IMR-90 (cell line): Measurements from ENCODE around the gene C14orf93. TPM values are rescaled to one million over a fixed set of nuclear protein-coding genes. Genes with fewer than 3 reads are reported as not detected.

Source experiments
- ATAC-seq: fragments of 200-7000 bp; cut with Tn5 transposase; 2 replicates; pipeline ENCODE4 v1.9.1; 2020; ENCODE audit warnings: low read depth, mild to moderate bottlenecking, moderate library complexity
- BruUV-seq: library from RNA; stranded (reverse); fragments of 400-500 nt; replicated peaks from 2 replicates; lab custom pipeline; 2021; lab: Mats Ljungman, UMichigan
- CTCF ChIA-PET: fragments of 300-600 bp; formaldehyde crosslinking; extraction: SDS; loops from one replicate; lab custom pipeline; 2021; ENCODE audit warnings: antibody characterized with exemption; lab: Yijun Ruan, JAX
- POLR2A ChIA-PET: fragments of 300-600 bp; sonication (Branson Sonifier 250); formaldehyde crosslinking; loops from one replicate; lab custom pipeline; 2022; ENCODE audit warnings: antibody characterized with exemption; ENCODE audit not compliant: unreplicated experiment; lab: Charles Lee
- DNase-seq: peaks from one replicate; pipeline ENCODE4 v3.0.0; 2013
- H2AFZ ChIP-seq: replicated peaks from 2 replicates; pipeline ENCODE3; 2013; ENCODE audit warnings: low read length, mild to moderate bottlenecking; ENCODE audit not compliant: poor library complexity
- H2AK5ac ChIP-seq: 2 replicates; pipeline ENCODE4 v1.6.1; 2013; ENCODE audit warnings: low read depth, low read length, inconsistent platforms
- H2AK9ac ChIP-seq: replicated peaks from 2 replicates; pipeline ENCODE3; 2013; ENCODE audit warnings: mild to moderate bottlenecking, low read depth, low read length, moderate library complexity; ENCODE audit not compliant: poor library complexity
- H2BK120ac ChIP-seq: 2 replicates; pipeline ENCODE4 v1.6.1; 2013; ENCODE audit warnings: low read depth, low read length, inconsistent platforms
- H2BK15ac ChIP-seq: 3 replicates; pipeline ENCODE4 v1.6.1; 2013; ENCODE audit warnings: low read depth, low read length, inconsistent platforms
- H2BK20ac ChIP-seq: 2 replicates; pipeline ENCODE4 v1.6.1; 2013; ENCODE audit warnings: low read depth, mild to moderate bottlenecking, inconsistent platforms, low read length, moderate library complexity
- H2BK5ac ChIP-seq: 2 replicates; pipeline ENCODE4 v1.6.1; 2013; ENCODE audit warnings: mild to moderate bottlenecking, low read depth, low read length, inconsistent platforms; ENCODE audit not compliant: poor library complexity, severe bottlenecking
- H3K14ac ChIP-seq: replicated peaks from 2 replicates; pipeline ENCODE4 v1.6.1; 2013; ENCODE audit warnings: low read depth, low read length, inconsistent platforms
- H3K18ac ChIP-seq: 2 replicates; pipeline ENCODE4 v1.6.1; 2013; ENCODE audit warnings: low read depth, low read length, control low read depth
- H3K23ac ChIP-seq: 2 replicates; pipeline ENCODE4 v1.6.1; 2013; ENCODE audit warnings: low read depth, low read length, inconsistent platforms
- H3K27ac ChIP-seq: 2 replicates; pipeline ENCODE4 v1.5.1; 2013; ENCODE audit warnings: mild to moderate bottlenecking, control low read depth, low read length; ENCODE audit not compliant: insufficient read depth
- H3K27me3 ChIP-seq: 2 replicates; pipeline ENCODE4 v1.6.1; 2013; ENCODE audit warnings: low read length; ENCODE audit not compliant: control insufficient read depth, insufficient read depth
- H3K36me3 ChIP-seq: 2 replicates; pipeline ENCODE4 v1.6.1; 2013; ENCODE audit warnings: low read length, mixed read lengths; ENCODE audit not compliant: control insufficient read depth, insufficient read depth
- H3K4ac ChIP-seq: 2 replicates; pipeline ENCODE4 v1.6.1; 2013; ENCODE audit warnings: low read depth, low read length, inconsistent platforms
- H3K4me1 ChIP-seq: 2 replicates; pipeline ENCODE4 v1.6.1; 2013; ENCODE audit warnings: low read length, mixed read lengths; ENCODE audit not compliant: control insufficient read depth, insufficient read depth
- H3K4me2 ChIP-seq: 2 replicates; pipeline ENCODE4 v1.6.1; 2013; ENCODE audit warnings: low read depth, mild to moderate bottlenecking, control low read depth, low read length, moderate library complexity
- H3K4me3 ChIP-seq: 2 replicates; pipeline ENCODE4 v1.5.1; 2013; ENCODE audit warnings: low read depth, mild to moderate bottlenecking, control low read depth, low read length, moderate library complexity; ENCODE audit not compliant: insufficient read depth
- H3K56ac ChIP-seq: 2 replicates; pipeline ENCODE4 v1.6.1; 2013; ENCODE audit warnings: low read length, inconsistent platforms; ENCODE audit not compliant: insufficient read depth; ENCODE audit errors: extremely low read depth
- H3K79me1 ChIP-seq, 2 experiments: 2 replicates each; pipeline ENCODE4 v1.6.1; 2013; ENCODE audit warnings: low read length in 2 of 2, inconsistent platforms in 1 of 2, low read depth in 1 of 2
- H3K9ac ChIP-seq: 2 replicates; pipeline ENCODE4 v1.6.1; 2013; ENCODE audit warnings: low read depth, low read length, control low read depth
- H3K9me1 ChIP-seq: 2 replicates; pipeline ENCODE4 v1.6.1; 2013; ENCODE audit warnings: low read length, inconsistent platforms; ENCODE audit not compliant: insufficient read depth
- H3K9me3 ChIP-seq: 2 replicates; pipeline ENCODE4 v1.6.1; 2013; ENCODE audit warnings: low read length; ENCODE audit not compliant: control insufficient read depth, insufficient read depth
- H4K20me1 ChIP-seq: 2 replicates; pipeline ENCODE4 v1.6.1; 2013; ENCODE audit warnings: low read length, inconsistent platforms; ENCODE audit not compliant: insufficient read depth
- H4K5ac ChIP-seq: 2 replicates; pipeline ENCODE4 v1.6.1; 2013; ENCODE audit warnings: mild to moderate bottlenecking, low read depth, low read length, control low read depth
- H4K8ac ChIP-seq, 2 experiments: 2 replicates each; pipeline ENCODE4 v1.6.1; 2013; ENCODE audit warnings: low read depth in 2 of 2, low read length in 2 of 2, control low read depth in 1 of 2, inconsistent platforms in 1 of 2
- H4K91ac ChIP-seq: 2 replicates; pipeline ENCODE4 v1.6.1; 2013; ENCODE audit warnings: low read depth, low read length, inconsistent platforms; ENCODE audit not compliant: insufficient read depth
- BHLHE40 ChIP-seq: fragments of 150-350 bp; IDR thresholded peaks from 2 replicates; pipeline ENCODE4 v1.6.1; 2016; ENCODE audit warnings: mild to moderate bottlenecking, low read depth, low read length
- CEBPB ChIP-seq: IDR thresholded peaks from 2 replicates; pipeline ENCODE4 v1.6.1; 2012; ENCODE audit warnings: low read depth, low read length, improper control_type of control experiment
- FOS ChIP-seq: fragments of 150-350 bp; IDR thresholded peaks from 2 replicates; pipeline ENCODE4 v1.6.1; 2016; ENCODE audit warnings: low read depth, low read length
- MAFK ChIP-seq: IDR thresholded peaks from 2 replicates; pipeline ENCODE4 v1.6.1; 2012; ENCODE audit warnings: low read depth, low read length, improper control_type of control experiment
- MAZ ChIP-seq: IDR thresholded peaks from 2 replicates; pipeline ENCODE4 v1.6.1; 2012; ENCODE audit warnings: low read depth, mild to moderate bottlenecking, low read length, improper control_type of control experiment, moderate library complexity, borderline replicate concordance
- MXI1 ChIP-seq: IDR thresholded peaks from 2 replicates; pipeline ENCODE4 v1.6.1; 2012; ENCODE audit warnings: low read depth, mild to moderate bottlenecking, low read length, moderate library complexity, borderline replicate concordance
- POLR2A ChIP-seq: IDR thresholded peaks from 2 replicates; pipeline ENCODE4 v1.6.1; 2012; ENCODE audit warnings: mild to moderate bottlenecking, low read depth, low read length
- RAD21 ChIP-seq: IDR thresholded peaks from 2 replicates; pipeline ENCODE4 v1.6.1; 2012; ENCODE audit warnings: low read length, improper control_type of control experiment
- RCOR1 ChIP-seq: IDR thresholded peaks from 2 replicates; pipeline ENCODE4 v1.6.1; 2012; ENCODE audit warnings: mild to moderate bottlenecking, low read length, improper control_type of control experiment; ENCODE audit not compliant: insufficient replicate concordance
- RFX5 ChIP-seq: IDR thresholded peaks from 2 replicates; pipeline ENCODE4 v1.8.0; 2012; ENCODE audit warnings: low read depth, mild to moderate bottlenecking, low read length, moderate library complexity
- WGBS, 2 experiments: methylation state at CpG; one replicate each; pipeline versions ENCODE4 v1.1.5 to v1.1.7; 2013; ENCODE audit warnings: missing lambda C conversion rate in 2 of 2; ENCODE audit not compliant: insufficient read length in 1 of 2; ENCODE audit errors: extremely low coverage in 2 of 2; 5-methylcytosine and 5-hydroxymethylcytosine counted together
- dilution Hi-C: fragments of 300-500 bp; cut with HindIII; formaldehyde crosslinking; loops from one replicate; pipeline ENCODE4 v1.14.3; 2018; ENCODE audit warnings: low sequenced_read_pairs; ENCODE audit not compliant: unreplicated experiment
- in situ Hi-C: fragments of 300-500 bp; cut with MboI; formaldehyde crosslinking; loops from 3 replicates; pipeline ENCODE4 v1.14.3; 2019; ENCODE audit warnings: low sequenced_read_pairs, inconsistent platforms, mixed read lengths
- intact Hi-C: fragments of 100-400 bp; cut with micrococcal nuclease; formaldehyde crosslinking; loops from 2 replicates; pipeline ENCODE4 v1.10.0; 2022
- polyA plus RNA-seq, 3 experiments: library from polyadenylated mRNA; depleted of rRNA; stranded (reverse); fragments of >200 nt; gene quantifications; 2 replicates each; pipeline ENCODE4 v1.2.3, GENCODE V29; 2012; ENCODE audit warnings: low replicate concordance in 1 of 3
- total RNA-seq: library from RNA; depleted of rRNA; stranded (reverse); fragments of >200 nt; gene quantifications from 2 replicates; pipeline ENCODE4 v1.2.3, GENCODE V29; 2012

The C14orf93 gene
- total and polyA plus RNA-seq, 2 of the 4 experiments (the other 2 are of a cell fraction), result 5.4 to 5.7 TPM

GRCh38 chr14:23006544-23007419 is 3.2 kb downstream of the C14orf93 start (continued):
- peak; percentile 99 for TF ChIP-seq MAZ
- peak; percentile 70 for TF ChIP-seq POLR2A
- TF ChIP-seq MAFK, result peak; percentile 56
- no peak for TF ChIP-seq CEBPB

DNA sequence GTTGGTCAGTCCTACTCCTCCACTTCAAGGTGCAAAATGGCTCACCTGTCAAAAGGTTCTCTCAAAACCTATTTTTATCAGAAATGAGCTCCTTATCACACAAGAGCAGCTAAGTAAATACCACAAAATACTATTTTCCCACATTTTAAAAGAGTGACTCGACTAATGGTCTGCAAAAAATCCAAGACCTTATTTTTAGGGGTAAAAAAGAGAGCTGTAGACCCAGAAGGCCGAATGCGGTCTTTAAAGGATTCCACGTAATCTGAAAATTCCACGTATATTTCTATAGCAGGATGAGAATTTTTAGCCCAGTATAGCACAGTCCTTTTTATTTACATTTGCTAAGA is 3.8 kb downstream of the C14orf93 start:
- Histone ChIP-seq H3K4me2 (peak overlapping the region; percentile 92), H2AK9ac (no peak overlapping the region), H3K23ac (peak overlapping the region; percentile 93; the same call in 1 of the 2 replicates), H4K5ac (no peak overlapping the region), H2AK5ac (no peak overlapping the region), H4K91ac (no peak overlapping the region), H3K9me1 (peaks cover 3% of the 10 kb centered on the region; the same call in 1 of the 2 replicates), H3K14ac (0 out of 2 replicates have a peak overlapping the region, but pooled peaks have one; percentile 31), H3K4ac (peak overlapping the region; percentile 79; the same call in 1 of the 2 replicates), H3K36me3 (no peaks in the 10 kb centered on the region), H2BK15ac (no peak overlapping the region), H3K9me3 (no peaks in the 10 kb centered on the region), H2BK120ac (no peak overlapping the region), H3K27me3 (no peaks in the 10 kb centered on the region), H3K27ac (no peak overlapping the region), H3K4me3 (peak overlapping the region; percentile 58; the same call in 1 of the 2 replicates), H3K56ac (peak overlapping the region; percentile 87; the same call in 1 of the 2 replicates), H2BK5ac (peak overlapping the region; percentile 74), H4K8ac (peak overlapping the region in 1 of 2 experiments; percentile 52; a peak in 1 of 4 replicates), H3K79me1 (peaks cover 0 to 12% of the 10 kb centered on the region in 2 experiments; a peak in 3 of 4 replicates), H2AFZ (no peak overlapping the region), H4K20me1 (no peaks in the 10 kb centered on the region), H3K9ac (peak overlapping the region; percentile 74), H3K18ac (no peak overlapping the region), H3K4me1 (peaks cover 2% of the 10 kb centered on the region; the same call in 1 of the 2 replicates), H2BK20ac (no peak overlapping the region)
- dilution Hi-C loops (no loop called here), intact Hi-C loops (loop anchor here (2.0 kb wide), 1 partner anchor 29 kb away; the partner anchor contains the start of gene PSMB5), in situ Hi-C loops (no loop called here)
- WGBS, 2 experiments, result no CpG with 5 or more reads among the region's 5 CpGs
- BruUV-seq, result no TSS peak
- no peak for DNase-seq
- CTCF ChIA-PET, result interaction anchor here (1.1 to 3.2 kb wide), 5 partner anchors 10 to 63 kb away, joined by 3 to 20 read pairs (median 6); partner anchors contain the start of gene CDH24
- POLR2A ChIA-PET, result interaction anchor here (1.0 to 1.5 kb wide), 2 partner anchors 10 to 20 kb away, joined by 4 to 5 read pairs; no protein-coding TSS in a partner anchor
- TF ChIP-seq FOS (no peak), BHLHE40 (no peak), RAD21 (no peak), MAZ (no peak), RFX5 (no peak), MXI1 (no peak), RCOR1 (no peak)
- no peak for ATAC-seq
